HG03575 (cell line): ENCODE data around the gene DUS4L.
"Not testable (repeated sequence)": the region's sequence is repeated elsewhere in the genome, so short reads cannot be mapped to it uniquely, and the experiment has no call there.

Experiments used
- ATAC-seq: cut with Tn5 transposase; IDR thresholded peaks from one replicate; pipeline ENCODE4 v1.9.1; 2021; ENCODE audit not compliant: unreplicated experiment, insufficient number of reproducible peaks, low FRiP score; ENCODE audit errors: extremely low read depth

The DUS4L gene

GRCh38 chr7:107563775-107564552, at the start of gene DUS4L, which contains the start of gene COG5:
Gene DUS4L (plus strand): TSS chr7:107563971. CDS start chr7:107567071, 3,100 bp downstream.
Gene COG5 (minus strand): TSS chr7:107563920. CDS start chr7:107563896, 24 bp downstream.
- peak; percentile 59 for ATAC-seq

- no peak for ATAC-seq
Measured at GRCh38 chr7:107526672-107527071, 37.1 kb upstream of the DUS4L start.

- no peak for ATAC-seq
Measured at GRCh38 chr7:107527196-107527595, 36.6 kb upstream of the DUS4L start.

GRCh38 chr7:107528461-107528860, 35.3 kb upstream of the DUS4L start:
- ATAC-seq = no peak

- no peak for ATAC-seq
Measured at GRCh38 chr7:107530751-107531150, 33.0 kb upstream of the DUS4L start.

GRCh38 chr7:107534139-107534538, 29.6 kb upstream of the DUS4L start:
- no peak for ATAC-seq

GRCh38 chr7:107537228-107537627, 26.5 kb upstream of the DUS4L start:
- ATAC-seq = not testable (repeated sequence)

- ATAC-seq = no peak
Measured at GRCh38 chr7:107538001-107538400, 25.8 kb upstream of the DUS4L start.

- no peak for ATAC-seq
Measured at GRCh38 chr7:107543338-107543993, 20.3 kb upstream of the DUS4L start.

- no peak for ATAC-seq
Measured at GRCh38 chr7:107544848-107545591, 18.8 kb upstream of the DUS4L start.

GRCh38 chr7:107551936-107552335, 11.8 kb upstream of the DUS4L start:
- ATAC-seq = no peak

GRCh38 chr7:107555893-107556292, 7.9 kb upstream of the DUS4L start:
- no peak for ATAC-seq

- ATAC-seq = no peak
Measured at GRCh38 chr7:107559864-107560263, 3.9 kb upstream of the DUS4L start.

GRCh38 chr7:107560898-107561516, 2.8 kb upstream of the DUS4L start:
- no peak for ATAC-seq

- ATAC-seq = peak; percentile 17
Measured at GRCh38 chr7:107563081-107563774, 543 bp upstream of the DUS4L start.

GRCh38 chr7:107564553-107565298, 955 bp downstream of the DUS4L start:
- ATAC-seq = no peak

GRCh38 chr7:107570298-107570697, 6.5 kb downstream of the DUS4L start:
- ATAC-seq = no peak

- ATAC-seq = no peak
Measured at GRCh38 chr7:107573537-107573936, 9.8 kb downstream of the DUS4L start.
